HepG2 (cell line): Measurements from ENCODE around the gene EIF4EBP3. TPM values are rescaled to one million over a fixed set of nuclear protein-coding genes. Genes with fewer than 3 reads are reported as not detected.
A peak's percentile ranks its signal among the peaks of the same experiment; 100 is the strongest.

ENCODE experiments used
- BHLHE40 ChIP-seq: IDR thresholded peaks from 2 replicates; pipeline ENCODE4 v1.6.1; 2011; ENCODE audit warnings: low read length, improper control_type of control experiment
- FOXK2 ChIP-seq: fragments of 450-650 bp; IDR thresholded peaks from 2 replicates; pipeline ENCODE4 v1.6.1; 2016
- GTF2F1 ChIP-seq: fragments of 150-350 bp; IDR thresholded peaks from 2 replicates; pipeline ENCODE4 v1.6.1; 2014; ENCODE audit warnings: low read length
- KMT2B ChIP-seq: IDR thresholded peaks from 2 replicates; pipeline ENCODE4 v1.6.1; 2016; ENCODE audit warnings: missing genetic modification reagents, missing compliant biosample characterization
- NPAS2 ChIP-seq: sonication (generic); formaldehyde crosslinking; IDR thresholded peaks from 2 replicates; pipeline ENCODE4 v1.8.0; 2022; ENCODE audit warnings: mild to moderate bottlenecking, missing genetic modification reagents, borderline replicate concordance
- RARA ChIP-seq: IDR thresholded peaks from 2 replicates; pipeline ENCODE4 v1.6.1; 2016; ENCODE audit warnings: missing genetic modification reagents, missing compliant biosample characterization
- SMAD1 ChIP-seq: sonication (generic); formaldehyde crosslinking; IDR thresholded peaks from 2 replicates; pipeline ENCODE4 v1.4.0; 2020; ENCODE audit warnings: missing genetic modification reagents, low read depth, mild to moderate bottlenecking, borderline replicate concordance
- YY1 ChIP-seq: IDR thresholded peaks from 2 replicates; pipeline ENCODE4 v1.6.1; 2011; ENCODE audit warnings: low read length, low read depth, moderate library complexity, mild to moderate bottlenecking; ENCODE audit not compliant: insufficient read depth, insufficient replicate concordance
- ZBTB7A ChIP-seq: sonication (generic); formaldehyde crosslinking; IDR thresholded peaks from 2 replicates; pipeline ENCODE4 v1.8.0; 2022; ENCODE audit warnings: mild to moderate bottlenecking, missing genetic modification reagents
- ZFX ChIP-seq: sonication (generic); formaldehyde crosslinking; IDR thresholded peaks from 2 replicates; pipeline ENCODE4 v1.4.0; 2020; ENCODE audit warnings: mild to moderate bottlenecking, low read depth, missing genetic modification reagents, moderate library complexity
- ZMYM3 ChIP-seq: sonication (generic); formaldehyde crosslinking; IDR thresholded peaks from 2 replicates; pipeline ENCODE4 v1.5.1; 2020; ENCODE audit warnings: mild to moderate bottlenecking, missing genetic modification reagents
- ZNF274 ChIP-seq: sonication (generic); formaldehyde crosslinking; IDR thresholded peaks from 2 replicates; pipeline ENCODE4 v1.5.1; 2020; ENCODE audit warnings: mild to moderate bottlenecking, missing genetic modification reagents
- ZNF282 ChIP-seq: fragments of 450-650 bp; IDR thresholded peaks from 2 replicates; pipeline ENCODE4 v1.6.1; 2018; ENCODE audit not compliant: partially characterized antibody
- ZNF335 ChIP-seq: sonication (generic); formaldehyde crosslinking; IDR thresholded peaks from 2 replicates; pipeline ENCODE4 v1.4.0; 2020; ENCODE audit warnings: missing genetic modification reagents
- ZNF556 ChIP-seq: sonication (generic); formaldehyde crosslinking; IDR thresholded peaks from 2 replicates; pipeline ENCODE4 v1.4.0; 2020; ENCODE audit warnings: mild to moderate bottlenecking, missing genetic modification reagents, borderline replicate concordance
- ZNF619 ChIP-seq: sonication (generic); formaldehyde crosslinking; IDR thresholded peaks from 2 replicates; pipeline ENCODE4 v1.4.0; 2020; ENCODE audit warnings: mild to moderate bottlenecking, missing genetic modification reagents
- polyA plus RNA-seq, 8 experiments: library from polyadenylated mRNA; depleted of rRNA in 3 of 8; stranded (reverse) in 7 of 8; unstranded in 1 of 8; fragments of >200 nt; fragmentation: Illumina TruSeq in 4 of 8; extraction: Trizol in 4 of 8; gene quantifications; 2 replicates each; pipeline versions ENCODE4 v1.2.1 to v1.2.3, GENCODE V29; 2011 to 2016; ENCODE audit warnings: low read depth in 4 of 8, missing spikeins in 1 of 8, mixed read lengths in 1 of 8; ENCODE audit not compliant: insufficient read depth in 1 of 8
- total RNA-seq, 5 experiments: library from RNA; depleted of rRNA; stranded (reverse); fragments of >200 nt; fragmentation: Illumina TruSeq; extraction: Trizol; gene quantifications; 2 replicates each; pipeline ENCODE4 v1.2.3, GENCODE V29; 2016; ENCODE audit warnings: low read depth in 1 of 5
- TF ChIP-seq, protein P1 (sequence below): sonication (generic); formaldehyde crosslinking; IDR thresholded peaks from 2 replicates; pipeline ENCODE4 v1.5.0; 2020; ENCODE audit warnings: mild to moderate bottlenecking, missing genetic modification reagents
- TF ChIP-seq, protein P2 (sequence below): sonication (generic); formaldehyde crosslinking; IDR thresholded peaks from 2 replicates; pipeline ENCODE4 v1.4.0; 2020; ENCODE audit warnings: mild to moderate bottlenecking, missing genetic modification reagents, borderline replicate concordance
- TF ChIP-seq, protein P3 (sequence below): IDR thresholded peaks from 2 replicates; pipeline ENCODE4 v1.6.1; 2016
- TF ChIP-seq, protein P4 (sequence below): sonication (generic); formaldehyde crosslinking; conservative IDR thresholded peaks from 2 replicates; pipeline ENCODE4 v1.8.1; 2023; ENCODE audit warnings: missing genetic modification reagents

EIF4EBP3 gene
- total and polyA plus RNA-seq, 2 of the 13 experiments (the other 11 are each of a cell fraction or from before 2014, with no cell fraction given), result 0.61 to 1.7 TPM

DNA sequence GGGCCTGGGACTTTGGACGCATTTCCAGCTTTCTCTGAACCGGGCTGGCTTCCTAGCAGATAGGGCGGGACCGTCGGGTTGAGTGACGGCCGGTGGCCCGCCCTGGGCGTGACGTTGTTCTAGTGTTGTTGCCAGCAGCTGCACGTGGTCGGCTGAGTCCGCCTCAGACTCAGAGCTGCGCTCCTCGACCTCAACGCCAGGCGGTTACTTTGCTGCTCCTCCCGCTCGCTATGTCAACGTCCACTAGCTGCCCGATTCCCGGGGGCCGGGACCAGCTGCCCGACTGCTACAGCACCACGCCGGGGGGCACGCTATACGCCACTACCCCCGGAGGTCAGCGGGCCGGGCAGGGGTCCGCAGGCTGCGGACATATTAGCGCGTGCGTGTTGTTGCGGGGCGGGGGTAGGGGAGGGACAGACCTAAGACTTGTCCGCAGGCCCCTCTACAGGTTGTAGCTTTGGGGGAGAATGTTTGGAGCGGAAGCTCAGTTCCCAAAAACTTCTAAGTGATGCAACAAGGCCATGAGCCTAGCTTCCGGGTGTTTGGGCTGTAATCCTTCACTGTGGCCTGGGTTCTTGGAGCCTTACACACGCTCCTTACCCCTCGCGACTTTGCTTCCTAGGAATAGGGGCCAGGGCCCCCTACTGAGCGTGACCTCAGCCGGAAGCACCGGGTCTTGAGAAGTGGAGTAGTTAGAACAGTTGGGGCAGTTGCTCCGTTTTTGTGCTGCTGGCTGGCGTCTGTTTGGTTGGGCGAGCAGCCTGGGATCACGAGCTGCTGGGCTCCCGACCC is at the start of gene EIF4EBP3 (continued):
- TF ChIP-seq KMT2B (CRISPR knock-in tag), result peak; percentile 23; the same call in 1 of the 2 replicates
- TF ChIP-seq ZNF556, result no peak; the same call in 1 of the 2 replicates
- TF ChIP-seq, protein P1, sequence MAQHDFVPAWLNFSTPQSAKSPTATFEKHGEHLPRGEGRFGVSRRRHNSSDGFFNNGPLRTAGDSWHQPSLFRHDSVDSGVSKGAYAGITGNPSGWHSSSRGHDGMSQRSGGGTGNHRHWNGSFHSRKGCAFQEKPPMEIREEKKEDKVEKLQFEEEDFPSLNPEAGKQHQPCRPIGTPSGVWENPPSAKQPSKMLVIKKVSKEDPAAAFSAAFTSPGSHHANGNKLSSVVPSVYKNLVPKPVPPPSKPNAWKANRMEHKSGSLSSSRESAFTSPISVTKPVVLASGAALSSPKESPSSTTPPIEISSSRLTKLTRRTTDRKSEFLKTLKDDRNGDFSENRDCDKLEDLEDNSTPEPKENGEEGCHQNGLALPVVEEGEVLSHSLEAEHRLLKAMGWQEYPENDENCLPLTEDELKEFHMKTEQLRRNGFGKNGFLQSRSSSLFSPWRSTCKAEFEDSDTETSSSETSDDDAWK (CRISPR knock-in tag), result no peak
- no peak for TF ChIP-seq ZBTB7A
- TF ChIP-seq ZNF282, result no peak
- no peak for TF ChIP-seq ZNF335 (CRISPR knock-in tag)
- TF ChIP-seq ZNF274 (CRISPR knock-in tag), result no peak
- TF ChIP-seq ZMYM3 (CRISPR knock-in tag), result peak; percentile 13; the same call in 1 of the 2 replicates
- peak; percentile 98 for TF ChIP-seq FOXK2
- TF ChIP-seq, protein P2, sequence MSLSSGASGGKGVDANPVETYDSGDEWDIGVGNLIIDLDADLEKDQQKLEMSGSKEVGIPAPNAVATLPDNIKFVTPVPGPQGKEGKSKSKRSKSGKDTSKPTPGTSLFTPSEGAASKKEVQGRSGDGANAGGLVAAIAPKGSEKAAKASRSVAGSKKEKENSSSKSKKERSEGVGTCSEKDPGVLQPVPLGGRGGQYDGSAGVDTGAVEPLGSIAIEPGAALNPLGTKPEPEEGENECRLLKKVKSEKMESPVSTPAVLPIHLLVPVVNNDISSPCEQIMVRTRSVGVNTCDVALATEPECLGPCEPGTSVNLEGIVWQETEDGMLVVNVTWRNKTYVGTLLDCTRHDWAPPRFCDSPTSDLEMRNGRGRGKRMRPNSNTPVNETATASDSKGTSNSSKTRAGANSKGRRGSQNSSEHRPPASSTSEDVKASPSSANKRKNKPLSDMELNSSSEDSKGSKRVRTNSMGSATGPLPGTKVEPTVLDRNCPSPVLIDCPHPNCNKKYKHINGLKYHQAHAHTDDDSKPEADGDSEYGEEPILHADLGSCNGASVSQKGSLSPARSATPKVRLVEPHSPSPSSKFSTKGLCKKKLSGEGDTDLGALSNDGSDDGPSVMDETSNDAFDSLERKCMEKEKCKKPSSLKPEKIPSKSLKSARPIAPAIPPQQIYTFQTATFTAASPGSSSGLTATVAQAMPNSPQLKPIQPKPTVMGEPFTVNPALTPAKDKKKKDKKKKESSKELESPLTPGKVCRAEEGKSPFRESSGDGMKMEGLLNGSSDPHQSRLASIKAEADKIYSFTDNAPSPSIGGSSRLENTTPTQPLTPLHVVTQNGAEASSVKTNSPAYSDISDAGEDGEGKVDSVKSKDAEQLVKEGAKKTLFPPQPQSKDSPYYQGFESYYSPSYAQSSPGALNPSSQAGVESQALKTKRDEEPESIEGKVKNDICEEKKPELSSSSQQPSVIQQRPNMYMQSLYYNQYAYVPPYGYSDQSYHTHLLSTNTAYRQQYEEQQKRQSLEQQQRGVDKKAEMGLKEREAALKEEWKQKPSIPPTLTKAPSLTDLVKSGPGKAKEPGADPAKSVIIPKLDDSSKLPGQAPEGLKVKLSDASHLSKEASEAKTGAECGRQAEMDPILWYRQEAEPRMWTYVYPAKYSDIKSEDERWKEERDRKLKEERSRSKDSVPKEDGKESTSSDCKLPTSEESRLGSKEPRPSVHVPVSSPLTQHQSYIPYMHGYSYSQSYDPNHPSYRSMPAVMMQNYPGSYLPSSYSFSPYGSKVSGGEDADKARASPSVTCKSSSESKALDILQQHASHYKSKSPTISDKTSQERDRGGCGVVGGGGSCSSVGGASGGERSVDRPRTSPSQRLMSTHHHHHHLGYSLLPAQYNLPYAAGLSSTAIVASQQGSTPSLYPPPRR (CRISPR knock-in tag), result no peak; the same call in 1 of the 2 replicates
- no peak for TF ChIP-seq NPAS2 (CRISPR knock-in tag)
- TF ChIP-seq ZFX (CRISPR knock-in tag), result no peak
- no peak for TF ChIP-seq YY1
- TF ChIP-seq, protein P3, sequence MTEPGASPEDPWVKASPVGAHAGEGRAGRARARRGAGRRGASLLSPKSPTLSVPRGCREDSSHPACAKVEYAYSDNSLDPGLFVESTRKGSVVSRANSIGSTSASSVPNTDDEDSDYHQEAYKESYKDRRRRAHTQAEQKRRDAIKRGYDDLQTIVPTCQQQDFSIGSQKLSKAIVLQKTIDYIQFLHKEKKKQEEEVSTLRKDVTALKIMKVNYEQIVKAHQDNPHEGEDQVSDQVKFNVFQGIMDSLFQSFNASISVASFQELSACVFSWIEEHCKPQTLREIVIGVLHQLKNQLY (CRISPR knock-in tag), result peak; percentile 43; the same call in 1 of the 2 replicates
- TF ChIP-seq SMAD1 (CRISPR knock-in tag), result peak; percentile 62; the same call in 1 of the 2 replicates
- TF ChIP-seq, protein P4, sequence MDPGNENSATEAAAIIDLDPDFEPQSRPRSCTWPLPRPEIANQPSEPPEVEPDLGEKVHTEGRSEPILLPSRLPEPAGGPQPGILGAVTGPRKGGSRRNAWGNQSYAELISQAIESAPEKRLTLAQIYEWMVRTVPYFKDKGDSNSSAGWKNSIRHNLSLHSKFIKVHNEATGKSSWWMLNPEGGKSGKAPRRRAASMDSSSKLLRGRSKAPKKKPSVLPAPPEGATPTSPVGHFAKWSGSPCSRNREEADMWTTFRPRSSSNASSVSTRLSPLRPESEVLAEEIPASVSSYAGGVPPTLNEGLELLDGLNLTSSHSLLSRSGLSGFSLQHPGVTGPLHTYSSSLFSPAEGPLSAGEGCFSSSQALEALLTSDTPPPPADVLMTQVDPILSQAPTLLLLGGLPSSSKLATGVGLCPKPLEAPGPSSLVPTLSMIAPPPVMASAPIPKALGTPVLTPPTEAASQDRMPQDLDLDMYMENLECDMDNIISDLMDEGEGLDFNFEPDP, result no peak
- peak; percentile 74 for TF ChIP-seq BHLHE40
- no peak; the same call in 1 of the 2 replicates for TF ChIP-seq ZNF619
- TF ChIP-seq RARA (CRISPR knock-in tag), result peak; percentile 40; the same call in 1 of the 2 replicates
- TF ChIP-seq GTF2F1, result no peak
